GM21529 (cell line): ENCODE results near the gene CDHR3.

Source experiments
- ATAC-seq: cut with Tn5 transposase; IDR thresholded peaks from one replicate; pipeline ENCODE4 v1.9.1; 2021; ENCODE audit not compliant: unreplicated experiment

CDHR3 gene, protein sequence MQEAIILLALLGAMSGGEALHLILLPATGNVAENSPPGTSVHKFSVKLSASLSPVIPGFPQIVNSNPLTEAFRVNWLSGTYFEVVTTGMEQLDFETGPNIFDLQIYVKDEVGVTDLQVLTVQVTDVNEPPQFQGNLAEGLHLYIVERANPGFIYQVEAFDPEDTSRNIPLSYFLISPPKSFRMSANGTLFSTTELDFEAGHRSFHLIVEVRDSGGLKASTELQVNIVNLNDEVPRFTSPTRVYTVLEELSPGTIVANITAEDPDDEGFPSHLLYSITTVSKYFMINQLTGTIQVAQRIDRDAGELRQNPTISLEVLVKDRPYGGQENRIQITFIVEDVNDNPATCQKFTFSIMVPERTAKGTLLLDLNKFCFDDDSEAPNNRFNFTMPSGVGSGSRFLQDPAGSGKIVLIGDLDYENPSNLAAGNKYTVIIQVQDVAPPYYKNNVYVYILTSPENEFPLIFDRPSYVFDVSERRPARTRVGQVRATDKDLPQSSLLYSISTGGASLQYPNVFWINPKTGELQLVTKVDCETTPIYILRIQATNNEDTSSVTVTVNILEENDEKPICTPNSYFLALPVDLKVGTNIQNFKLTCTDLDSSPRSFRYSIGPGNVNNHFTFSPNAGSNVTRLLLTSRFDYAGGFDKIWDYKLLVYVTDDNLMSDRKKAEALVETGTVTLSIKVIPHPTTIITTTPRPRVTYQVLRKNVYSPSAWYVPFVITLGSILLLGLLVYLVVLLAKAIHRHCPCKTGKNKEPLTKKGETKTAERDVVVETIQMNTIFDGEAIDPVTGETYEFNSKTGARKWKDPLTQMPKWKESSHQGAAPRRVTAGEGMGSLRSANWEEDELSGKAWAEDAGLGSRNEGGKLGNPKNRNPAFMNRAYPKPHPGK

DNA sequence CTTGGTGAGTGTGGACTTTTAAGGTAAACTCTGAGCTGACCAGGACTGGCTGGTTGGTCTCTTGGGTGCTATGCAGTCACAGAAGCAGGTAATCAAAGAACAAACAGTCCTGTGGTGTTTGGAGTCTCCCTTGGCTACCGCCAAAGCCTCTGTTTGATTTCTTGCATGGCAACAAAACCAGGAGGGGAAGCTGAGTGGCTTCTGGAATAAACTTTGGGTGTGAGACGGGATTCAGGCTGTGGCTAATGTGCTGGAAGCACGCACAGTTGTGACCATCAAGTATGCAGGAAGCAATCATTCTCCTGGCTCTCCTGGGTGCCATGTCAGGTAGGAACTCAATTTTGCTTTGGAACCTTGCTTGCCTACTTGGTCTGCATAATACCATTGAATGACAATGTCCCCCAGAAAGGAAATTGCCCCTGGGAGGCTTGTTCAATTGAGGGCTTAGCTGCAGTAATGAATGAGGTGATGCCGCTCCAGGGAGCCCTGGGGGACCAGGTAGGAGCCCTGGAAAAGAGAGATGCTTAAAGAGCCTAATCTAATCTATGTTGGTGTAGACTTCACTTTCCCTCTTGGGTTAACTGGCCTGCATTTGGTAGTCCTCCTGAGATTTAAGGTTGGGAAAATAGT is at the start of gene CDHR3:
CDHR3 (plus strand) TSS at position 227 of the 630 bp plus-strand sequence; CDS start at position 282, 55 bp downstream.
- ATAC-seq, result no peak

- ATAC-seq, result no peak
Measured at GRCh38 chr7:105913947-105914346, 49.1 kb upstream of the CDHR3 start.

- no peak for ATAC-seq
Measured at GRCh38 chr7:105916603-105917002, 46.5 kb upstream of the CDHR3 start.

DNA sequence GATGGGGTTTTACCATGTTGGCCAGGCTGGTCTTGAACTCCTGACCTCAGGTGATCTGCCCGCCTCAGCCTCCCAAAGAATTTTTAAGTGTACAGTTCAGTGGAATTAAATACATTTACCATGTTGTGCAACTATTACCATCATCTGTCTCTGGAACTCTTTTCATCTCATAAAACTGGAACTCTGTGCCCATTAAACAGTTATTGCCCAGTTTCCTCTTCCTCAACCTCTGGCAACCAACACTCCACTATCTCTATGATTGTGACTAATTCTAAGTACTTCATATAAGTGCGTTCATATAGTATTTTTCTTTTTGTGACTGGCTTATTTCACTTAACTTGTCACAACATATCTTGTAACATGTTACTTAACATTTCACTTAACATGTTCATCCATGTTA is 45.4 kb upstream of the CDHR3 start:
- ATAC-seq, result no peak

- ATAC-seq, result no peak
Measured at GRCh38 chr7:105920766-105921165, 42.3 kb upstream of the CDHR3 start.

GRCh38 chr7:105924945-105925344 is 38.1 kb upstream of the CDHR3 start:
- no peak for ATAC-seq

- ATAC-seq, result no peak
Measured at GRCh38 chr7:105926131-105926530, 36.9 kb upstream of the CDHR3 start.

DNA sequence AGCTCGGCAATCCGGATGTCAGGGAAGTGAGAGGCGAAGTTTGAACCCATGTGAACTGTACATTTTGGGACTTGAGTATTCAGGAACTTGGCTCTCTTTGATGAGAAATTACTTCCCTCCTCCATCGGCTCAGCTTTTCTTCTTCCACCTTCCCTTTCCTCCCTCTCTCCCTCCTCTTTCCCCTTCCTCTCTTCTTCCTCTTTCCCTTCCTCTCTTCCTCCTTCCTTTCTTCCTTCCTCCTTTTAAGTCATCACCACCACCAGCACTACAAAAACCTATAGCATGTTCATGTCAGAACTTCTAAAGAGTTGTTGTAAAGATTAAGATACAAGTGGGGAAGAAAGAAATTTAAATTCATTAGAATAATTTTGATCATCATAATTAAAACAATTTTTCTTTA is 31.9 kb upstream of the CDHR3 start:
- no peak for ATAC-seq

GRCh38 chr7:105932835-105933477 is 30.1 kb upstream of the CDHR3 start:
- no peak for ATAC-seq

GRCh38 chr7:105934572-105935185 is 28.4 kb upstream of the CDHR3 start:
- no peak for ATAC-seq

DNA sequence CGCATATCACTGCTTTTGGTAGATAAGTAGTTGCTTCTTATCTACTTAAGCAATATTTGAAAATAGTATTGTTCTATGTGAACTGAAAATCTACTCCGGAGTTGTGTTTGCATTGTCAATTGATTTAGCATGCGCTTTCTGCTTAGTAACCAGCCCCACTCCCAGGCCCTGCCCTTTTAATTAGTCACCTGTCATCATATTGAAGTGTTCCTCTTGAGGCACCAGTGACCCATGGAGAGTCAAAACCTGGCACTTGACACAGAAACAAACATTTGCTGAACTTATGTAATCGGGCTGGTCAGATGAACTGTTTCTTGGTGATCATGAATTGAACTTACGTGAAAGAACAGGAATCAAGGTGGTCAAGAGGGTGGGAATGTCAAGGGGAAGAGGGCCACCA is 27.8 kb upstream of the CDHR3 start:
- ATAC-seq, result no peak

GRCh38 chr7:105937411-105937810 is 25.7 kb upstream of the CDHR3 start:
- no peak for ATAC-seq

DNA sequence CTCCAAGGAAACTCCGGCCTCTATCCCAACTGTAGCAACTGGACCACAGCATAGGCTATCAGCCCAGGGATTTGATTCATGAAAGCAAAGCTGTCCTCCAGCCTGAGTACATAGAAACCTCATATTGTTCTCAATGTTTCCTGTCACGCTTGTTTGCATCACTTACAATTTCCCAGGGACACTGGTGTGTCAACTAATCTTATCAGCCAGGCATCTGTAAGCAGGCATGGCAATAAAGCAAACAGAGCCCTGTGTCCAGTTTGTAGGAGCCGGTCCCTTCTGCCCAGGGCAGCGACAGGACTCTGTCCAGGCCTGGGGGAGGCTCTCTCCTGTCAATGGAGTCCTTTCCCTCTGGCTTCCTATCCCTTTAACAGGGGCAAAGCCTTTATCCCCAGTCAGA is 23.0 kb upstream of the CDHR3 start:
- no peak for ATAC-seq

DNA sequence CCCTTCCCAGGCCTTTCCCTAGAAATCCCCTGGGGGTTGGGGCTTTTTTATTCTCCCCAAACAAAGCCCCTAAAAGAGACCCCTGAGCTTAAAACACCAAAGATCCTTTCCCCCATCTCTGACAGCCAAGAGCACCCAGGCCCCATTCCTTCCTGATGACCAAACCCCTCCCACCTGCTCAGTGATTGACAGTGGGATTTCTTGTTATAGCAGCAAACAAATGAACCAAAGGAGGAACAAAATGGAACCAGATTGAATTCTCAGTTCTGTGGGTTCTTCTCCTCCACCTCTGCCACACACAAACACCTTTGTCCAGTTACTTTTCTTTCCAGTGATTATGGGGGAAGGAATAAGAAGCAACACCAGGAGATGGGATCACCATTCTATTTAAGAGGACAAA is 21.5 kb upstream of the CDHR3 start:
- ATAC-seq, result no peak

GRCh38 chr7:105943486-105943885 is 19.6 kb upstream of the CDHR3 start:
- ATAC-seq, result no peak

- ATAC-seq, result no peak
Measured at GRCh38 chr7:105945848-105946247, 17.2 kb upstream of the CDHR3 start.

DNA sequence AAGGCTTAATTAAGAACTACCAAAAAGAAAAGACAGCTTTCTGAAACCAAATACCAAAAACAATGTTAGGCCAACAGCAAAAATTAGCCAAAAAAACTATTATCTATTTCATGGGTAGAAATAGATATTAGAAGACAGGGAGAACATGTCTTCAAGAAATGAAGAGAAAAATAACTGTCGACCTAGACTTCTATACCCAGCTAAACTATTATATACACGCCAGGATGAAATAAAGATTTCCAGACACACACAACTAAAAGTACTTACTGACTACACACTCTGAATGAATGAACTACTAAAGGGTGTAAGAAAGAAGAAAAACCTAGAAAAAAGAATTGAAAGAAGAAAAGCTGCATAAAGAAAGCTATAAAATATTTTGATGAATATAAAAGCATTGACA is 11.5 kb upstream of the CDHR3 start:
- ATAC-seq, result no peak

- no peak for ATAC-seq
Measured at GRCh38 chr7:105952917-105953595, 10.0 kb upstream of the CDHR3 start.

GRCh38 chr7:105954711-105955110 is 8.4 kb upstream of the CDHR3 start:
- ATAC-seq, result no peak
